HG02798 (cell line): ENCODE results near the gene LCTL.
"Not testable (repeated sequence)": the region's sequence is repeated elsewhere in the genome, so short reads cannot be mapped to it uniquely, and the experiment has no call there.

Experiments used
- ATAC-seq: cut with Tn5 transposase; IDR thresholded peaks from one replicate; pipeline ENCODE4 v1.9.1; 2021; ENCODE audit warnings: mild to moderate bottlenecking; ENCODE audit not compliant: unreplicated experiment, poor library complexity

The LCTL gene

GRCh38 chr15:66592505-66593218, 26.9 kb upstream of the LCTL start:
- no peak for ATAC-seq

- ATAC-seq, result no peak
These were observed 25.6 kb upstream of the LCTL start for GRCh38 chr15:66591322-66591862.

DNA sequence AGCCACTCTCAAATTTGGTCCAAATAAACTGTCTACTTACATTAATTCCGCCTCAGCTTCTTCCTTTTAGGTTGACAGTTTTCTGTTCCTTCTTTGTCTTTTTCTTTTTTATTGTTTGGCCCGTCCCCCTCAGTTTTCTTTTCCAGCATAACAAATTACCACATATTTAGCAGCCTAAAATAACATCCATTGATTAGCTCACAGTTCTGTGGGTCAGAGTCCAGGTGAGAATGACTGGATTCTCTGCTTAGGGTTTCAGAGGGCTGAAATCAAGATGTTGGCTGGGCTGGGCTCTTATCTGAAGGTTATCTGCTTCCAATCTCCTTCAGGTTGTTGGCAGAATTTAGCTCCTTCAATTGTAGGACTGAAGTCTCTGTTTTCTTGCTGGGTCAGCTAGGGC, 24.6 kb upstream of the LCTL start:
- no peak for ATAC-seq

DNA sequence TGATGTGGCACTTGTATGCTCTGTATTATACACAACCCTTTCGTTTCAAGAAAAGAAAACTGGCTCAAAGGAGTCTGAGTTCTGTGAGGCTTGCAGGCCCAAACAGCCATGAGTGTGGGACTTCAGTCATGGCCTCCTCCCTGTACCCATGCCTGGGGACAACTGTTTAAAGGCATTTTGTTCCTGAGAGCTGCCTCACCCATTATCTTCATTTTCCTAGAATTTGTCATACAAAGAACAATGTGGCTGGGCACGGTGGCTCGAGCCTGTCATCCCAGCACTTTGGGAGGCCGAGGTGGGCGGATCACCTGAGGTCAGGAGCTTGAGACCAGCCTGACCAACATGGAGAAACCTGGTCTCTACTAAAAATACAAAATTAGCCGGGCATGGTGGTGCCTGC, 23.6 kb upstream of the LCTL start:
- not testable (repeated sequence) for ATAC-seq

DNA sequence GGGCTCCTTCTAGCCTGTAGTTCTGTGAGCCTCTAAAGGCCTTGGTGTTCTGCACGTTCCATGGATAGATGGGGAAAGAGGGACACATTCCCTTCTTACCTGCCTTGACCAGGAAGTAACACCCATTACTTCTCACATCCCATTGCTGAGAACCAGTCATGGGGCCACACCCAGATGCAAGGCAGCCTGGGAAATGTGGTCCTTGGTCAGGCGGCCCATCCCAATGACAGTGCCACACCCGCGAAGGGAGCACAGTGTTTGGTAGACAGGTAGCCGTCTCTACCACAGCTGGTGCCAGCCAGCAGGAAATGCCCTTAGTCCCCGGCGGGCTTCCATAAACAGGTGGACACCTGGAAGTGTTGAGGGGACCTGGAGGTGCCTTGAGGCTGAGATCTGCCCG, 23.2 kb upstream of the LCTL start:
- ATAC-seq, result no peak

- no peak for ATAC-seq
These were observed 22.7 kb upstream of the LCTL start for GRCh38 chr15:66588537-66588936.

DNA sequence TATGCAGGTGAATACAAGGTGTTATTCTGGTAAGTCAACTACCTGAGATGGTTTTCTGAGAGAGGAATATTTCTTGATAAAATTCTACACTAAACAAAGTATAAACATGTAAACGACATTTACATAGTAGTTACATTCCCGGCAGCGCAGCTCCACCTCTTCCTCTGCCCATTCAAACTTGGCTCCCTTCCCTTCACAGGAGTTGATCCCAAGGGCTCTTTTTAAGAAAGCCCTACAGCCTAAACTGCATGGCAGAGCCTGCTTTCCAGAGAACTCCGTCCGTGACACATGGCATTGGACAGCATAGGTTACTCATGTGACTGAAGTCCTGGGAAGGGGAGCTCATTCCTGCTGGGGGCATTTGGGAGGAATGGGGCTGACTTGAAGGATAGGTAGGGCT, 22.0 kb upstream of the LCTL start:
- ATAC-seq, result no peak

- no peak for ATAC-seq
These were observed 21.2 kb upstream of the LCTL start for GRCh38 chr15:66587020-66587419.

DNA sequence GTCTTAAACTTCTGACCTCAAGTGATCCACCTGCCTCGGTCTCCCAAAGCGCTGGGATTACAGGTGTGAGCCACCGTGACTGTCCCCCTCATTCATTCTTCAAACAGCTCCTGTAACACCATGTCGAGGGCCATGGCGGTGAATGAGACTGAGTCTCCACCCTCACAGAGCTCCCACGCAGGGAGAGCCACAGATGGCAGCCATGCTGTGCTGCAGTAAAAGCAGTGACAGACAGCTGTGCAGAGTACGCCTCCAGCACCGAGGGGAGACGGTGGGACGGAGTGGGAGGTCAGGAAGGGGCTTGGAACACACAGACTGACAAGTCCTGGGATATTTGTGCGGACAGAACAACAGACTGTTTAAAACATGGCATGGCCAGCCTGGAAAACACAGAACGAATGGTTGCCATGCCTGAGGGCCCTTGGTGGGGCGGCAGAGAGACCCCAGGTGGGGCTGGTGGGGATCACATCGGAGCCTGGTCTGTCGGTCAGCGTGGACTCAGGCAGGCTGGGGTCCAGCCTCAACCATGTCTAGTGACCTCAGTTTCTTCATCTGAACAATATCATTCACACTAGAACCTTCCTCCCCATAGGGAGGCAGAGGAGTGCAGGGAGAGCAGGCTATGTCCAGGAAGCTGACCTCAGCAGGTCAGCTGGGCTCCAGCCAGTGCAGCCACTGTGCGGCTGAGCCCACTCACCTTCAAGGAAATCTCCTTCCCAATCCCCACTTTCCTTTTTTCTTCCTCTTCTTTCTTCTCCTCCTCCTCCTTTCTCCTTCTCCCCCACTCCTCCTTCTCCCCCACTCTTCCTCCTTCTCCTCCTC, 20.6 kb upstream of the LCTL start:
- ATAC-seq, result no peak

DNA sequence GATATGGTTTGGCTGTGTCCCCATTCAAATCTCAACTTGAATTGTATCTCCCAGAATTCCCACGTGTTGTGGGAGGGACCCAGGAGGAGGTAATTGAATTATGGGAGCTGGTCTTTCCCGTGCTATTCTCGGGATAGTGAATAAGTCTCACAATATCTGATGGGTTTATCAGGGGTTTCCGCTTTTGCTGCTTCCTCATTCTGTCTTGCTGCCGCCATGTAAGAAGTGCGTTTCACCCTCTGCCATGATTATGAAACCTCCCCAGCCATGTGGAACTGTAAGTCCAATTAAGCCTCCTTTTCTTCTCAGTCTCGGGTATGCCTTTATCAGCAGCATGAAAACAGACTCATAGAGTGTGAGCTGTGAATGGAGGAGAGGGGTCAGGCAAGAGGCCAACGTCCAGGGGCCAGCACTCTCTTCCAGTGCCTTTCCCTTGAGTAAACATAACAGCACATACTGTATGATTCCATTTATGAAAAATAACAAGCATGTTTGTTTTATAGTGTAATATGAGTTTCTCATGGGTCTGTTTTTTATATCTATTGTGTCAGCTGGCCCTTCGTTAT, 16.3 kb upstream of the LCTL start:
- no peak for ATAC-seq

- ATAC-seq, result no peak
These were observed 14.8 kb upstream of the LCTL start for GRCh38 chr15:66580643-66581042.

DNA sequence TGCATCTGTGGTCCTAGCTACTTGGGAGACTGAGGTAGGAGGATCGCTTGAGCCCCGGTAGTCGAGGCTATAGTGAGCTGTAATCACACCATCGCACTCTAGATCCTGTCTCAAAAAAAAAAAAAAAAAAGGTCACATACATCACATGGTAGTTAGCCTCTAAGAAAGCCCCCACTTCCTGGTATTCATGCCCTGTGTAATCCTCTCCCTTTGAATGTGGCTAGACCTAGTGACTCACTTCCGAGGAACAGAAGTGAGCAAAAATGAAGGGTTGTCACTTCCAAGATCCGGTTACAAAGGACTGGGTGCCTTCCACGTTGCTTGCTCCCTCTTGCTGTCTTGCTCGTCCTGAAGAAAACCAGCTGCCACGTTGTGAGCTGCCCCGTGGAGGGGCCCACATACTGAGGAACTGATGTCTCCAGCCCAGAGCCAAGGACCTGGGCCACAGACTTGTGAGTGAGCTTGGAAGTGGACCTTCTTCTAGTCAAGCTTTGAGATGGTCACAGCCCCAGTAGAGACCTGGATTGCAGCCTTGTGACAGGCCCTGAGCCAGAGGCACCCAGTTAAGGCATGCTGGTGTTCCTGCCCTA, 12.6 kb upstream of the LCTL start:
- no peak for ATAC-seq

DNA sequence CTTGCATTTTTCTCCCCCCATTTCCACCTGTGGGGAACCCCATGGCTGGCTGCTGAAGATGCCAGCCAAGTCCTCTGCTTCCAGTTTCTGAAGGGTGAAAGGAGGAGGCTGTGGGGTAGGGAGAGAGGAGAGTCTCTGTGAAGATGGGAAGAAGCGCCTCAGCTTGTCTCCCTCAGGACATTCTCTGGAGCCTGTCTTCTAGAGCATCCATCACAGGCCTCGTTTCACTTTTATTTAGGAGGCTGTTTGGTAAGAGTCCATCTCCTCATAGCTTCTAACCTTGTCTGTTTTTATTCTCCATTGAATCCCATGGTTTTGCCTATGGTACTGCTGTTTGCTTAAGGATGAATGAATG, 8.8 kb upstream of the LCTL start:
- ATAC-seq, result no peak

GRCh38 chr15:66573719-66574595, 8.2 kb upstream of the LCTL start:
- no peak for ATAC-seq

- no peak for ATAC-seq
These were observed 7.5 kb upstream of the LCTL start for GRCh38 chr15:66573348-66573718.

DNA sequence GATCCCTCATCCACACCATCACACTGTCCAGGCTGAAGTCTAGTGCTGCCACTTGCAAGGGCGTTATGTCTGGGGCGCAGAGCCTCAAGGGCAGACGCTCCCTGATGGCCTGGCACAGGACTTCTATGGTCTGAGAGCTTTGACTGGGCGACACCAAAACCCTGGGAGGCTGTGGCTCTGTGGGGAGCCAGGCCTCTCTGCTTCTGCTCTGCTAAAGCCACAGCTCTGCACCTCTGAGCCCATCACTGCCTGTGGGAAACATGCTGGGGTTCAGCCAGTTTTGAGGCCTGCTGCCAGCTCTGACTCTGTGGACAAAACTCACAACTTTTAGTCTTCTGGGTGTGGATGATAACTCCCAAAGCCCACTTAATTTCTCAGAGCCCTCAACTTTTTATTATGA, 6.3 kb upstream of the LCTL start:
- no peak for ATAC-seq

DNA sequence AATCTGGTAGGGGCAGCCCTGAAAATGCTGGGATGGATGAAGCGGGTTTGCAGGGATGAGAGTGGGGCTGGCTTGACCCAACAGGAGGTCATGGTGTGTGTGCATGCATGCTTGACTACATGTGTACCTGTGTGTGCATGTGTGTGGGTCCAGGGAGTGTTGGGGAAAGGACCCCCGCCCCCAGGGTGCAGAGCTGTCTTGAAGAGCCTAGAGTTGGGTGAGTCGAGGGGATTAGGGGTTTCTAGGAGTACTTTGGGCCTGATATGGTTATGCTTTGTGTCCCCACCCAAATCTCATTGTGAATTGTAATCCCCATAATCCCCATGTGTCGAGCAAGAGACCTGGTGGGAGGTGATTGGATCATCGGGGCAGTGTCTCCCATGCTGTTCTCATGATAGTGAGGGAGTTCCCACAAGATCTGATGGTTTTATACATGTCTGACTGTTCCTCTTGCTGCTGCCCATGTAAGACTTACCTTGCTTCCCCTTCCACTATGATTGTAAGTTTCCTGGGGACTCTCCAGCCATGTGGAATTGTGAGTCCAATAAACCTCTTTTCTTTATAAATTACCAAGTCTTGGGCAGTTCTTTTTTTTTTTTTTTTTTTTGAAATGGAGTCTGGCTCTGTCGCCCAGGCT, 5.2 kb upstream of the LCTL start:
- no peak for ATAC-seq

DNA sequence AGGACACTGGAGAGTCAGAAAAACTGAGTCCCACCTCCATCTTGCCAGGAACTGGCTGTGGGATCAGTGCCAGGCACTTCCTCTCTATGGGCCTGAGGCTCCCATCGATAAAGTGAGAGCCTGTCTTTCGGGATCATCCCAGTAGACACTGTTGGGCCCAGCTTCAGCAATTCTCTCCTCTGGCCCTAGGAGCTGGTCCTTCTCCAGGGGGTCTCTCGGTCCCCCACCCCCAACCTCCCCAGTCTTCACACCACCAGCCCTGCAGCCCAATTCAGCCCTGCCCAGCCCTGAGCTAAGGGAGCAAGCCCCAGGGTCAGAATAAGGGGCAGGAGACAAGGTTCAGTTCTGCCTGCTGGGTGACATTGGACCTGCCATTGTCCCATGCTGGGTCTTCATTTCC, 4.5 kb upstream of the LCTL start:
- no peak for ATAC-seq

DNA sequence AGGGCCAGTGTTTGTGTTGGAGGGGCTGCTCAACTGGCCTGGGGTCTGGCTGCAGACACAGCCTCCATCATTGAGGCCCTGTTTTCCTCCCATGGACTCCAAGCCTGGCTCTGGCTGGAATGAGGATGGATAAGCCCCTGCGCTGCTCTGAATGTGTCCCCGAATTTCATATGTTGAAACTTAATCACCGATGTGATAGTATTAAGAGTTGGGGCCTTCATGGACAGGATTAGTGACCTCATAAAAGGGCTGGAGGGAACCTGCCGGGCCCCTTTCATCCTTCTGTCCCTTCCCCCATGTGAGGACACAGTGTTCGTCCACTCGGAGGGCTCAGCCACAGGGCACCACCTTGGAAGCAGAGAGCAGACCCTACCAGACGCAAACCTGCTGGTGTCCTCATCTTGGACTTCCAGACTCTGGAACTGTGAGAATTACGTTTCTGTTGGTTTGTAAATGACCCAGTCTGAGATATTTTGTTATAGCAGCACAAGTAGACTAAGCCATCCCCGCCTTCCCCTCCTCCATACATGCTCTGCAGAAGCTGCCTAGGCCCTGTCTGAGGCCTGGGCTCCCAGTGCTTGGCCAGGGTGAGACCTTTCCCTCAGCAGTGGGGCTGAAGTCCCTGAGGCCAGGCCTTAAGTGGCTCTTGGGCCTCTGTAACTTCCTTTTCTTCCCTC, 3.8 kb upstream of the LCTL start:
- ATAC-seq, result no peak
